ENCODE results near the gene RAD54L.
"Not testable (repeated sequence)": the region's sequence is repeated elsewhere in the genome, so short reads cannot be mapped to it uniquely, and the experiment has no call there.

Gene RAD54L

GRCh38 chr1:46241733-46242132 lies 5.8 kb upstream of the RAD54L start:
- not testable (repeated sequence) for DNase-seq (ENCODE audit: low spot score)

DNA sequence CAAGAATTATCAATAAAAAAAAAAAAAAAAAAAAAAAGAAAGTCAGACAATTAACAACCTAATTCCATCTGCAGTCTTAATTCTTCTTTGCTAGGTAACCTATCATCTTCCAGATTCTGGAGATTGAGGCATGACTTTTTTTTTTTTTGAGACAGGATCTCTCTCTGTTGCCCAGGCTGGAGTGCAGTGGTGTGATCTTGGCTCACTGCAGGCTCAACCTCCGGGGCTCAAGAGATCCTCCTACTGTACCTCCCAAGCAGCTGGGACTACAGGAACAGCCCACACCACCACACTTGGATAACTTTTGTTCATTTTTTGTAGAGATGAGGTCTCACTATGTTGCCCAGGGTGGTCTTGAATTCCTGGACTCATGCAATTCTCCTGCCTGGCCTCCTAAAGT lies 4.6 kb upstream of the RAD54L start:
- no peak for DNase-seq (ENCODE audit: low spot score)

GRCh38 chr1:46243831-46244230 lies 3.7 kb upstream of the RAD54L start:
- not testable (repeated sequence) for DNase-seq (ENCODE audit: low spot score)

DNA sequence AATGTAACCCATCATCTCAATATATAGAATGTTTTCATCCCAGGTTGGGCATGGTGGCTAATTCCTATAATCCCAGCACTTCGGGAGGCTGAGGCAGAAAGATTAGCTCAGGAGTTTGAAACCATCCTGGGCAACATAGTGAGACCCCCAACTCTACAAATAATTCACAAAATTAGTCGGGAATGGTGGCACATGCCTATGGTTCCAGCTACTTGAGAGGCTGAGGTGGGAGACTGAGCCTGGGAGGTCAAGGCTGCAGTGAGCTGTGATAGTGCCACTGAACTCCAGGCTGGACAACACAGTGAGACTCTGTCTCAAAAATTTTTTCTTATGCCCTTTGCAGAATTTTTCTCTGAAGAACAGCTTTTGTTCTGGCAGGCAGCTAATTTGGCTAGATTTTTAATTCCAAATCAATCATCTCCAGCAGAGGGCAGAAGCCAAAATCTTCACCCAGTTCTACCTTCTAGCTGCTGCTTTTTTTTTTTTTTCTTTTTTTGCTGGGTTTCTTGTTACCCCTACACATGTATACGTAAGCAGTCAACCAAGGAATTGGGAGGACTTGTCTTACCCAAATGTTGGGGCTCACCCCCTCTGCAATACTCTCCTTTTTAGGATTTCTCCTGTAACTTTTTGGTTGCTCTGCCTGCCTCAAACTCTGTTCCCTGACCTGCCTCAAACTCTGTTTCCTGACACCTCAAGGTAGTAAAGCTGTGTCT lies 2.7 kb upstream of the RAD54L start:
- DNase-seq (ENCODE audit: low spot score), result peak; percentile 49

DNA sequence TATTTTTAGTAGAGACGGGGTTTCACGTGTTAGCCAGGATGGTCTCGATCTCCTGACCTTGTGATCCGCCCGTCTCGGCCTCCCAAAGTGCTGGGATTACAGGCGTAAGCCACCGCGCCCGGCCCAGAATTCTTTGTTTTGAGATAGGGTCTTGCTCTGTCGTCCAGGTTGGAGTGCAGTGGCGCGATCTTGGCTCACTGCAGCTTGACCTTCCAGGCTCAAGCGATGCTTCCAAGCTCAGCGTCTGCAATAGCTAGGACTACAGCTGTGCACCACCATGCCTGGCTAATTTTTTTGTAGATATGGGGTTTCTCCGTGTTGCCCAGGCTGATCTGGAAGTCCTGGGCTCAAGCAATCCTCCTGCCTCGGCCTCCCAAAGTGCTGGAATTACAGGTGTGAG lies 1.4 kb upstream of the RAD54L start:
- DNase-seq (ENCODE audit: low spot score), result not testable (repeated sequence)

DNA sequence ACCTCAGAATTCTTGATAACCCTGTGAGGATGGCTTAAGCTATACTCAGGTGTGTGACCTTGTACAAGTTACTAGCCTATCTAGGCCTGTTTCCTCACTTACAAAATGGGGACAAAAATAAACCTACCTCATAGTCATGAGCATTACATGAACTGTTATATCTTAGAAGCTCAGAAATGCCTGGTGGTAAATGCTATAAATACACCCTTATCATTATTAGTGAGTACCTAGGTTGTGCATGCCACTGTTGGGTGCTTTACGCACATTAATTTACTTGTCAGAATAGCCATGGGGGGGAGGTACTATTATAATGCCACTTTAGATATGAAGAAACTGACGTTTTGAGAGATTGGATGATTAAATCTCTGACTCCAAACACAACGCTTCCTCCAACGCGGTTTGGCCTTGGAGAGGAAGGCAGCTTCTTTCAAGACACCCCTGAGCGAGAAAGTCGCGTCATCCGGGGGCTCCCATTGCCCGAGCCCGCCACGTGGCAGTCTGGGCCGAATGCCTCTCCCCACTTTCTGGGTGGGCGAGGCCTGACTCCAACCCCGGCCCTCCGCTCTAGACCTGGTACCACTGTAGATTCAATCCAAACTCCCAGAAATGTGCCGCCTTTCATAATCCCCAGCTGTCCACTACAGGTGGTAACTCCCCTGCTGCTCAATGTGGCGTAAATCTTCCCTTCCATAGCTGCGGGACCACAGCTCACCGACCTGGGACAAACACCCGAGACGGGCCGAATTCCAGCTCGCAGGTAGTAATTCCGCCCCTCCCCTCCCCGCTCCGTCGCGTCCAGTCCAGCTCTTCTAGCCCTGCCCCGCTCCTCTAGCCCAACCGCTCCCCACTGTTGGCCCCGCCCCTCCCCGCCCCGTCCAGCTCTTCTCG lies 771 bp upstream of the RAD54L start:
- DNase-seq (ENCODE audit: low spot score), result peak; percentile 99

DNA sequence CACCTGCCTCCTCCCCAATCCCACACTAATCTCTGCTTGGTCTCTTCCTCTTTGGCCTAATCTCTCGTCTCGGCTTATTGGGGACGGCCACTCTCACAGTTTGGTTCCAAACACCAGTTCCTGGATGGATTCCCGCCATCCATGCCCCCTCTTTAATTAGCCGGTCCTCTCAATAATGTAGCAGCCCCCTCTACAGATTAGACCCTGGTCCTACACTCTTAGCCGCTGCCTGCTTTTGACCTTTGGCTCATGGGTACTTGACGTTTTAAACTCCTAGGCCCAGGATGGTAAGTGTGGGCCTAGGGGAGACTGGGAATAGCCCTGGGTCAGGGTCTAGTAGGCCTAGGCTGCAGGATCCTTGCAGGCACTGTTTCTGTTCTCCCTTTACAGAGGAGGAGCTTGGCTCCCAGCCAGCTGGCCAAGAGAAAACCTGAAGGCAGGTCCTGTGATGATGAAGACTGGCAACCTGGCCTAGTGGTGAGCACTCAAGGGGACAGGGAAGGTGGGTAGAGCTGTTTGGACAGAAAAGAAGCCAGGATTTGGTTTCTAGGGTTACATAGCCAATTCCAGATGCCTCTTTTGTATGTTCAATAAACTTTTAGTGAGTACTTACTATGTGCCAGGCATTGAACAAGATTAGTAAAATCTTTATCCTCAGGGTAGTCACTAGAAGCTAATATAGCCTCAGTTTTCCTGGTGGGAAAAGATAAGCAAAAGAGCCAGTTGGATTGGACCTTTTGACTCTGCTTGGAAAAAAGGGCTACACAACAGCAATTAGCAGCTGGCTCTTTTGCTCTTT lies 758 bp downstream of the RAD54L start:
- DNase-seq (ENCODE audit: low spot score), result peak; percentile 74

- DNase-seq (ENCODE audit: low spot score), result no peak
Measured at GRCh38 chr1:46254668-46255067, 7.1 kb downstream of the RAD54L start.

DNA sequence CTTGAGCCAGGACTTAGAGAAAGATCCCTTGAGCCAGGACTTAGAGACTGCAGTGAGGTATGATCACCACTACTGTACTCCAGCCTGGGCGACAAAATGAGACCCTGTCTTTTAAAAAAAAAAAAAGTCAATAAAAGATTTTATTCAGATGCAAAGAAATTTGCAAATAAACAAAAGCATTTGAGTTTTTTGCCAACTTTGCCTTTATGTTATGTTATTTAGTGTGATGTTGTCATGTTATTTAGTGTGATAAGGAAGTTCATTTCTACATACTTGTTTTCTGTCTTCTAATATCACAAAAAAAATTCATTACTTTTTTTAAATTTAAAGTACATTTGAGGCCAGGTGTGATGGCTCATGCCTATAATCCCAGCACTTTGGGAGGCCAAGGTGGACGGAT lies 9.0 kb downstream of the RAD54L start:
- no peak for DNase-seq (ENCODE audit: low spot score)

DNA sequence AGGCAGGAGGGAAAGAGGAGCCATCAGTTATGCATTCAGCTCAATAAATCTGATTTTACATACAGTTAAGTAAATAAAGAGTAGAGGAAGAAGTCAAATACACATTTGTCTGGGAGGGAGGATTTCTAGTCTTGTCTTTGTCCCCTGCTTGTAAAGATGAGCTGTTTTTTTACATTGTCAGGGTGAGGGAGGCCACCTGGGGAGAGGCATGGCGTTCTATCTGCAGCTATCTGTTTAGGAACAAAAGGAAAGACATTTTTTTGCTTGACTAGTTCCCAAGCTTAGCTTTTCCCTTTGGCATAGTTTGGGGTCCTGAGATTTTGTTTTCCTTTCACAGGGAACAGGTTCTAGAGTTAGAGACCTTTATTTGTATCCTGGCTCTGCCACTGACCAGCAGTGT lies 14.9 kb downstream of the RAD54L start:
- no peak for DNase-seq (ENCODE audit: low spot score)

DNA sequence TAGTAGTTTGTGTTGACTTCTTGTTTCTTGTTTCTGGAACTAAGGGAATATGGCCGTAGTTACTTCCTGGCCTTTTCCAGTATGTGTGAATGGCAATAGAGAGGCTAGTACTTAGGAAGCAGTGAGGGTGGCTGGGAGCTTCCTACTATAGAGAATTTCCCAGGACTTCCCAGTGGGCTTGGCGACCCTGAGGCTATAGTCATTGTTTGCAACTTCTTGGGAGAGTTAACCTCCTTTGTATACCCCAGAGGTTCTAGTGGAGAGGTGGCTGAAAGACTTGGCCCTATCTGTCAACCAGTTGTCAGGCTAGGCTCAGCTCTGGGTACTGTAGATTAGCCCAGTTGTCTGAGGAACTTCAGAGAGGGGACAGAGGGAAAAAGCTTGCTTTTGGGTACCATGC lies 15.6 kb downstream of the RAD54L start:
- DNase-seq (ENCODE audit: low spot score), result no peak

DNA sequence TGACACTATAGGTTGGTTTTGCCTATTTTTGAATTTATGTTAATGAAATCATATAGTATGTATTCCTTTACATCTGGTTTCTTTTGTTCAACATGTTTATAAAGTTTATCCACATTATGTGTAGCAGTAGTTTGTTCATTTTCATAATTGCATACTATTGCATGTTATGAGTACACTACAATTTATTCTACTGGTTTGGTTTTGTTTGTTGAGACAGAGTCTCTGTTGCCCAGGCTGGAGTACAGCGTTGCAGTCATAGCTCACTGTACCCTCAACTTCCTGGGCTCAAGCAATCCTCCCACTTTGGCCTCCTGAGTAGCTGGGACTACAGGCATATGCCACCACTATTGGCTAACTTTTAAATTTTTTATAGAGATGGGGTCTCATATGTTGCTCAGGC lies 21.0 kb downstream of the RAD54L start:
- no peak for DNase-seq (ENCODE audit: low spot score)

- no peak for DNase-seq (ENCODE audit: low spot score)
Measured at GRCh38 chr1:46274225-46275029, 26.9 kb downstream of the RAD54L start.

GRCh38 chr1:46275030-46275337 lies 27.4 kb downstream of the RAD54L start:
- no peak for DNase-seq (ENCODE audit: low spot score)

- DNase-seq (ENCODE audit: low spot score), result no peak
Measured at GRCh38 chr1:46277658-46278373, 30.3 kb downstream of the RAD54L start.

- no peak for DNase-seq (ENCODE audit: low spot score)
Measured at GRCh38 chr1:46278807-46279206, 31.2 kb downstream of the RAD54L start.

DNA sequence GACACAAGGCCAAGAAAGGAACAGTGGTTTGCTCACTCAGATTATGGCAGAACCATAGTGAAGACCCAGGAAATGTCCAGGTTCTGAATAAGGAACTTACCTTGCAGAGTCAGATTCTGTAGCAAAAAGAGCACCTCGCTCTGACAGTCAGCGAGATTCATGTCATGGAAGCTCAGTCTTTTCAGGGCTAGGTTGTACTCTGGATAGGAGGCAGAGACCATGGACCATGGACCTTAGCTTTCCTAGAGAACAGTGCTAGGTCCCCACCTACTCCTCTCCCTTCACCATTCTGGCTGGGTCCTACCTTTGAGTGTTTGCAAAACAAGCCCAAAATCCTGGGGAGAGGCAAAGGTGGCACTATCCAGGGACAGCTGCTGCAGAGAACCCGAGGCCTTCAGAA lies 32.5 kb downstream of the RAD54L start:
- DNase-seq (ENCODE audit: low spot score), result no peak

GRCh38 chr1:46281021-46281420 lies 33.5 kb downstream of the RAD54L start:
- DNase-seq (ENCODE audit: low spot score), result no peak

- DNase-seq (ENCODE audit: low spot score), result no peak
Measured at GRCh38 chr1:46284058-46284457, 36.5 kb downstream of the RAD54L start.

GRCh38 chr1:46284597-46285564 lies 37.3 kb downstream of the RAD54L start:
- DNase-seq (ENCODE audit: low spot score), result no peak

Data from iPS-NIHi11 (cell line).